ENCODE results near the gene EPHB2. TPM values are rescaled to one million over a fixed set of nuclear protein-coding genes. Genes with fewer than 3 reads are reported as not detected.

EPHB2 gene
- total and polyA plus RNA-seq, 9 donors = 2.5 to 55.1 (median 15.1) TPM

DNA sequence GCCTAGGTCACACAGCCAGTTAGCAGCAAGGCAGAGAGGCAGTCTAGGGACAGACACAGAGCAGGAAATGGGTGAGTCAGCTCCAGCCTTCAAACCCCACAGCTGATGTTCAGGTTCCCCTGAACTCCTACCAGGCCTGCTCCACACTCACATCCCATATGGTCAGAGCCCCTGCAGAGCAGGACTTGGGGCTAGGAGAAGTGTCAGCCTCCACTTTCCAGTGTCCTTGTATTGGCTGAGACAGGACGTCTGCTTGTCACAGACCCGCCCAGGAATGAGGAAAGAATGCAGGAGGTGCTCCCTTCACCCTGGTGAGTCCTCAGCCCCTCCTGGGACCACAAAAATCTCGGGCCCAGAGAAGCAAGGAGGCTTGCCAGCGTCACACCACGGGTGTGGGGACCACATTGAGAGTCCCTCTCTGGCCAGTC, 169.5 kb downstream of the EPHB2 start:
- peaks cover 7% of the 10 kb centered on the region for H3K4me1 ChIP-seq (ENCODE audit: insufficient read depth)
- DNase-seq = no peak
- WGBS, 3 donors = 71 to 73% (median 72%) methylated on average over 3 to 5 of the region's 5 CpGs
- no peaks in the 10 kb centered on the region for H3K9me3 ChIP-seq
- H3K4me3 ChIP-seq = no peak overlapping the region
- intact Hi-C loops (cut with DNase I) = no loop called here
- H3K27ac ChIP-seq = no peak overlapping the region
- H3K27me3 ChIP-seq = no peaks in the 10 kb centered on the region
- no peak for TF ChIP-seq EP300 (IDR thresholded peaks at IDR 0.05)
- H3K36me3 ChIP-seq = no peaks in the 10 kb centered on the region

DNA sequence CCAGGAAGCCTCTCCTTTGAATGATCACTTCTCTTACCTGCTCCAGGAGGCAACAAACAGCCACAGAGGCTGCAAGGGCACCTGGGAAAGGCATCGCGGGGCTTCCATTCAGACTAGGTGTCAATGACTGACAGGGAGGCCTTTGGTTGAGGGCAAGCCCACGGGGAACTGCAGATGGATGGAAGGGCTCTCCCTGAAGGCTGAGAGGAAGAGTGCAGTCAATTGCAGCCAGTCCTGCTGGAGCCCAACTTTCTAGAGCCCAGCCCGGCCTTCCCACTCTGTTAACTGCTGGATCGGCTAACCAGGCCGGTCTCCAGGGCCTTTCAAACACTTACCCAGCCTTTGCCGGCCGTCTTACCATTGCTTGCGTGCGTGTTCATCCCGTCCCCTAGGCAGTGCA, 172.8 kb downstream of the EPHB2 start:
- Histone ChIP-seq H3K4me3 (no peak overlapping the region), H3K27ac (no peak overlapping the region), H3K9me3 (no peaks in the 10 kb centered on the region), H3K27me3 (no peaks in the 10 kb centered on the region), H3K4me1 (ENCODE audit: insufficient read depth) (no peaks in the 10 kb centered on the region), H3K36me3 (no peaks in the 10 kb centered on the region)
- intact Hi-C loops (cut with DNase I) = no loop called here
- TF ChIP-seq, protein P1, sequence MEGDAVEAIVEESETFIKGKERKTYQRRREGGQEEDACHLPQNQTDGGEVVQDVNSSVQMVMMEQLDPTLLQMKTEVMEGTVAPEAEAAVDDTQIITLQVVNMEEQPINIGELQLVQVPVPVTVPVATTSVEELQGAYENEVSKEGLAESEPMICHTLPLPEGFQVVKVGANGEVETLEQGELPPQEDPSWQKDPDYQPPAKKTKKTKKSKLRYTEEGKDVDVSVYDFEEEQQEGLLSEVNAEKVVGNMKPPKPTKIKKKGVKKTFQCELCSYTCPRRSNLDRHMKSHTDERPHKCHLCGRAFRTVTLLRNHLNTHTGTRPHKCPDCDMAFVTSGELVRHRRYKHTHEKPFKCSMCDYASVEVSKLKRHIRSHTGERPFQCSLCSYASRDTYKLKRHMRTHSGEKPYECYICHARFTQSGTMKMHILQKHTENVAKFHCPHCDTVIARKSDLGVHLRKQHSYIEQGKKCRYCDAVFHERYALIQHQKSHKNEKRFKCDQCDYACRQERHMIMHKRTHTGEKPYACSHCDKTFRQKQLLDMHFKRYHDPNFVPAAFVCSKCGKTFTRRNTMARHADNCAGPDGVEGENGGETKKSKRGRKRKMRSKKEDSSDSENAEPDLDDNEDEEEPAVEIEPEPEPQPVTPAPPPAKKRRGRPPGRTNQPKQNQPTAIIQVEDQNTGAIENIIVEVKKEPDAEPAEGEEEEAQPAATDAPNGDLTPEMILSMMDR (IDR thresholded peaks at IDR 0.05) = no peak
- TF ChIP-seq EP300 (IDR thresholded peaks at IDR 0.05) (no peak), POLR2A (IDR thresholded peaks at IDR 0.05) (no peak)
- no peak for DNase-seq
- 82 to 91% (median 89%) methylated on average over 11 of the region's 11 CpGs for WGBS, 3 donors

DNA sequence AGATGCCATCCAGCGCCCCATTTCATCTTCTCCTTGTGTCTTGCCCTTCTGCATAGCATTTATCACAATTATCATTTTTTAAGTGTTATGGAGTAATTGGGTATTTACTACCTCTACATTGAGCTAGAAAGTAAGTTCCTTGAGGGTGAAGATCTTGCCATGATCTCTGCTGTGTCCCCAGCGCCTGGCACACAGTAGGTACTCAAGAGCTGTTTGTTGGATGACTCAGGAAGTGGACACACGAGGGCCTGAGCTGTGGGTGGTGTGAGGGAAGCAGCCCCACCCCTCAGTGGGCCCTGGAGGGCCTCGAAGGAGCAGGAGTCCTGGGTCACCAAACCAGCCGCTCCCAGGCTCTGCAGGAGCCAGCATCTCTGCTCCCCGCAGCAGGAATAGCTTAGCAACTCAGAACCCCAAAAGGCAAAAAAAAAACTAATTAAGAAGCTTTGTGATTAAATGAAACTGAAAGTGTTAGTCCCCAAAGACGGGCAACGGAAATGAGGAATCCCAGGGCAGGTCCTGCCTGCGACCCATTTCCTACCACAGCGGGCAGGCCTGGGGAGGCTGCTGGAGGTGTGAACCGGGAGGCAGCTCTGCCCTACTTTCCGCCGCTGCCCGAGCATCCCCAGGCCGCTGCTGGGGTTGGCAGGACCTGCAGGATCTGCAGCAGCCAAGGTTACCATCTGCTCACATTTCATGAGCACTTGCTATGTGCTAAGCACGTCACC, 174.3 kb downstream of the EPHB2 start:
- whole genome bisulfite sequencing, 3 donors = 81 to 86% (median 85%) methylated on average over 16 of the region's 16 CpGs

DNA sequence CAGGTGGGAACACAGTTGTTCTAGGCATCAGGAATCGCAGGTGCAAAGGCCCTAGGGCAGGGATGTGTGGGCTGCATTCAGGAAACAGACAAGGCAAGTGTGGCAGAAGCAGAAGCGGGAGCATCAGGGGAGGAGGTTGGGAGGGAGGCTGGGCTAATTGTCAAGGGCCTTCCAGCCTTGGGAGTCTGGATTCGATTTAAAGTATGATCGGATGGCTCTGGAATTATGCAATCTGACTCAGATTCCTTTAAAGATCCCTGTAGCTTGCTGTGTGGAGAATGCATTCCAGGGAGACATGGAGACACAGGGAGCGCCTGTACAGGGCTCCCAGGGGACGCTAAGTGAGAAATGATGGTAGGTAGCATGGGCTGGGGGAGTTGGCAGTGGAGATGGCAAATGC, 175.6 kb downstream of the EPHB2 start:
- H3K4me1 ChIP-seq (ENCODE audit: insufficient read depth) = no peaks in the 10 kb centered on the region
- no peak overlapping the region for H3K4me3 ChIP-seq
- TF ChIP-seq EP300 (IDR thresholded peaks at IDR 0.05) (no peak), POLR2A (IDR thresholded peaks at IDR 0.05) (no peak)
- TF ChIP-seq, protein P1 (IDR thresholded peaks at IDR 0.05) = no peak
- no peak overlapping the region for H3K27ac ChIP-seq
- no peaks in the 10 kb centered on the region for H3K9me3 ChIP-seq
- no peak for DNase-seq
- WGBS, 3 donors = 57 to 62% (median 59%) methylated on average over 6 of the region's 6 CpGs
- intact Hi-C loops (cut with DNase I) = loop anchor here in 2 of 4 donors (5.0 kb wide), 1 partner anchor 184 kb away; no protein-coding TSS in a partner anchor
- H3K27me3 ChIP-seq = no peaks in the 10 kb centered on the region
- H3K36me3 ChIP-seq = no peaks in the 10 kb centered on the region

More for the DNA sequence above, 174.3 kb downstream of the EPHB2 start:
- DNase-seq = no peak
- no peaks in the 10 kb centered on the region for H3K4me1 ChIP-seq (ENCODE audit: insufficient read depth)
- H3K4me3 ChIP-seq = no peak overlapping the region
- no peaks in the 10 kb centered on the region for H3K9me3 ChIP-seq
- no peaks in the 10 kb centered on the region for H3K27me3 ChIP-seq
- intact Hi-C loops (cut with DNase I) = loop anchor here in 2 of 4 donors (5.0 kb wide), 1 partner anchor 183 kb away; no protein-coding TSS in a partner anchor
- no peak overlapping the region for H3K27ac ChIP-seq
- H3K36me3 ChIP-seq = no peaks in the 10 kb centered on the region
- TF ChIP-seq, protein P1 (IDR thresholded peaks at IDR 0.05) = no peak
- TF ChIP-seq EP300 (IDR thresholded peaks at IDR 0.05) = no peak
- no peak for TF ChIP-seq POLR2A (IDR thresholded peaks at IDR 0.05)

DNA sequence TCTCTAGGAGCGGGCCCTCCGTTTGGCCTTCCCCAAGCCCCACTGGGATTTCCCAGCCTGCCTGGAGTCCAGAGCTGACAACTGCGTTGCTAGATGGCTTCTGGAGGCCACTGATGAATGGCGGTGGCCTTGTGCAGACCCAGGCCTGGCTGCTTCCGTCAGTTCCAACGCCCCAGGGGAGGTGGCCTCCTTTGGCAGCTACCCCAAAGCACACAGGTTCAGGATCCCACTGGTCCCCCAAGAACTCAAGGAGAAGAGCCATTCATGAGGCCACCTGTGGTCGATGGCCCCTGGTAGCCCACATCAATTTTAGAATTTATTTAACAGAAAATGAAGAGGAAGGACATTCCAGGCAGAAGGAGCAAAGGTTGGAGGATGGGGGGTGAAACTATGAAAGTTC, 176.9 kb downstream of the EPHB2 start:
- Histone ChIP-seq H3K36me3 (no peaks in the 10 kb centered on the region), H3K27ac (no peak overlapping the region), H3K27me3 (no peaks in the 10 kb centered on the region), H3K4me1 (ENCODE audit: insufficient read depth) (no peaks in the 10 kb centered on the region), H3K9me3 (no peaks in the 10 kb centered on the region), H3K4me3 (no peak overlapping the region)
- no peak for DNase-seq
- TF ChIP-seq, protein P1 (IDR thresholded peaks at IDR 0.05) = no peak
- TF ChIP-seq EP300 (IDR thresholded peaks at IDR 0.05) (no peak), POLR2A (IDR thresholded peaks at IDR 0.05) (no peak)
- 79 to 82% (median 80%) methylated on average over 7 of the region's 7 CpGs for WGBS, 3 donors
- intact Hi-C loops (cut with DNase I) = loop anchor here in 2 of 4 donors (5.0 kb wide), 1 partner anchor 185 kb away; no protein-coding TSS in a partner anchor
